NCI-H2171 treated with DMSO at 0.1 percent for 48 hours (cell line): ENCODE measurements around the gene EIF2D.
"Not testable (repeated sequence)": the region's sequence is repeated elsewhere in the genome, so short reads cannot be mapped to it uniquely, and the experiment has no call there.

ENCODE experiments used
- DNase-seq: peaks from one replicate; lab custom pipeline; 2025; lab: John Stamatoyannopoulos, UW

The EIF2D gene

GRCh38 chr1:206635080-206635977 lies 23.1 kb upstream of the EIF2D start, which contains the start of gene DYRK3:
Gene DYRK3, plus strand, starts transcription at chr1:206635536. Its CDS starts 168 bp downstream, at chr1:206635704.
- peak; percentile 87 for DNase-seq

- DNase-seq, result peak; percentile 73
These were observed 22.3 kb upstream of the EIF2D start for GRCh38 chr1:206634365-206635079.

- no peak for DNase-seq
These were observed 21.4 kb upstream of the EIF2D start for GRCh38 chr1:206633708-206634121.

GRCh38 chr1:206631085-206631509 lies 18.8 kb upstream of the EIF2D start:
- peak; percentile 97 for DNase-seq

- no peak for DNase-seq
These were observed 16.7 kb upstream of the EIF2D start for GRCh38 chr1:206628916-206629315.

- DNase-seq, result not testable (repeated sequence)
These were observed 14.1 kb upstream of the EIF2D start for GRCh38 chr1:206626396-206626795.

GRCh38 chr1:206609229-206609991 lies 2.9 kb downstream of the EIF2D start:
- no peak for DNase-seq

- DNase-seq, result peak; percentile 34
These were observed 4.1 kb downstream of the EIF2D start for GRCh38 chr1:206608108-206608698.

- peak; percentile 58 for DNase-seq
These were observed 5.4 kb downstream of the EIF2D start for GRCh38 chr1:206606867-206607266.

GRCh38 chr1:206604861-206605260 lies 7.4 kb downstream of the EIF2D start:
- no peak for DNase-seq

- DNase-seq, result no peak
These were observed 11.7 kb downstream of the EIF2D start for GRCh38 chr1:206600527-206600926.

- no peak for DNase-seq
These were observed 16.0 kb downstream of the EIF2D start for GRCh38 chr1:206596319-206596666.

GRCh38 chr1:206595581-206596318 lies 16.5 kb downstream of the EIF2D start:
- no peak for DNase-seq

GRCh38 chr1:206593351-206593925 lies 18.8 kb downstream of the EIF2D start:
- DNase-seq, result no peak

GRCh38 chr1:206591696-206592095 lies 20.6 kb downstream of the EIF2D start:
- DNase-seq, result no peak

GRCh38 chr1:206591226-206591625 lies 21.0 kb downstream of the EIF2D start:
- DNase-seq, result no peak

- no peak for DNase-seq
These were observed 22.1 kb downstream of the EIF2D start for GRCh38 chr1:206590025-206590758.

- no peak for DNase-seq
These were observed 23.1 kb downstream of the EIF2D start for GRCh38 chr1:206589206-206589605.

GRCh38 chr1:206588492-206588891 lies 23.8 kb downstream of the EIF2D start:
- no peak for DNase-seq

GRCh38 chr1:206587904-206588303 lies 24.4 kb downstream of the EIF2D start:
- no peak for DNase-seq
